H9 (cell line): Measurements from ENCODE around the gene HEXA. TPM values are rescaled to one million over a fixed set of nuclear protein-coding genes. Genes with fewer than 3 reads are reported as not detected.
A peak's percentile ranks its signal among the peaks of the same experiment; 100 is the strongest.
"Not testable (repeated sequence)": the region's sequence is repeated elsewhere in the genome, so short reads cannot be mapped to it uniquely, and the experiment has no call there.

ENCODE experiments used
- DNase-seq: peaks from one replicate; pipeline ENCODE4 v3.0.0-alpha.2; 2017
- H2AFZ ChIP-seq: one replicate; pipeline ENCODE4 v1.6.1; 2013; ENCODE audit warnings: mild to moderate bottlenecking, low read length, control low read depth, moderate library complexity
- H2AK5ac ChIP-seq: 2 replicates; pipeline ENCODE4 v1.6.1; 2013; ENCODE audit warnings: low read length, control low read depth, mixed read lengths; ENCODE audit not compliant: insufficient read length
- H2BK120ac ChIP-seq: one replicate; pipeline ENCODE4 v1.6.1; 2013; ENCODE audit warnings: low read depth, mild to moderate bottlenecking, low read length, control low read depth, inconsistent platforms; ENCODE audit not compliant: poor library complexity, severe bottlenecking
- H2BK12ac ChIP-seq: 2 replicates; pipeline ENCODE4 v1.6.1; 2013; ENCODE audit warnings: low read length, control low read depth, mixed read lengths, low read depth; ENCODE audit not compliant: insufficient read length
- H2BK15ac ChIP-seq: 2 replicates; pipeline ENCODE4 v1.6.1; 2013; ENCODE audit warnings: low read depth, low read length, control low read depth
- H2BK20ac ChIP-seq: one replicate; pipeline ENCODE4 v1.6.1; 2013; ENCODE audit warnings: low read depth, mild to moderate bottlenecking, low read length, control low read depth, inconsistent platforms; ENCODE audit not compliant: poor library complexity, severe bottlenecking
- H2BK5ac ChIP-seq: 2 replicates; pipeline ENCODE4 v1.6.1; 2013; ENCODE audit warnings: low read length, control low read depth, mixed read lengths; ENCODE audit not compliant: insufficient read length
- H3K14ac ChIP-seq: 2 replicates; pipeline ENCODE4 v1.6.1; 2013; ENCODE audit warnings: low read length, control low read depth; ENCODE audit not compliant: insufficient read depth
- H3K18ac ChIP-seq: 2 replicates; pipeline ENCODE4 v1.6.1; 2013; ENCODE audit warnings: low read depth, mild to moderate bottlenecking, mixed read lengths, low read length, control low read depth; ENCODE audit not compliant: insufficient read length
- H3K23ac ChIP-seq: 2 replicates; pipeline ENCODE4 v1.6.1; 2013; ENCODE audit warnings: low read length, control low read depth, mixed read lengths, low read depth; ENCODE audit not compliant: insufficient read length
- H3K23me2 ChIP-seq: 2 replicates; pipeline ENCODE4 v1.6.1; 2013; ENCODE audit warnings: low read depth, mild to moderate bottlenecking, mixed read lengths, low read length, control low read depth; ENCODE audit not compliant: insufficient read length, poor library complexity, severe bottlenecking
- H3K27ac ChIP-seq: 2 replicates; pipeline ENCODE4 v1.5.1; 2013; ENCODE audit warnings: low read length, control low read depth, mixed read lengths, low read depth; ENCODE audit not compliant: insufficient read length
- H3K27me3 ChIP-seq: 2 replicates; pipeline ENCODE4 v1.6.1; 2013; ENCODE audit warnings: low read length, control low read depth, inconsistent platforms; ENCODE audit not compliant: insufficient read depth
- H3K4ac ChIP-seq: 2 replicates; pipeline ENCODE4 v1.6.1; 2013; ENCODE audit warnings: low read depth, mild to moderate bottlenecking, control low read depth, inconsistent platforms, low read length, moderate library complexity
- H3K4me1 ChIP-seq: 2 replicates; pipeline ENCODE4 v1.6.1; 2013; ENCODE audit warnings: low read length, control low read depth, inconsistent platforms; ENCODE audit not compliant: insufficient read depth
- H3K4me2 ChIP-seq: 2 replicates; pipeline ENCODE4 v1.6.1; 2013; ENCODE audit warnings: low read length, control low read depth, mixed read lengths; ENCODE audit not compliant: insufficient read length, insufficient read depth
- H3K56ac ChIP-seq: 2 replicates; pipeline ENCODE4 v1.6.1; 2013; ENCODE audit warnings: low read depth, mild to moderate bottlenecking, mixed read lengths, low read length, control low read depth; ENCODE audit not compliant: insufficient read length
- H3K79me1 ChIP-seq: 2 replicates; pipeline ENCODE4 v1.6.1; 2013; ENCODE audit warnings: low read depth, mild to moderate bottlenecking, moderate library complexity, low read length, control low read depth, inconsistent platforms; ENCODE audit not compliant: insufficient read depth, poor library complexity, severe bottlenecking
- H3K79me2 ChIP-seq: 2 replicates; pipeline ENCODE4 v1.6.1; 2013; ENCODE audit warnings: low read length, control low read depth, inconsistent platforms; ENCODE audit not compliant: insufficient read depth
- H3K9ac ChIP-seq: 2 replicates; pipeline ENCODE4 v1.6.1; 2013; ENCODE audit warnings: low read length, control low read depth, mixed read lengths; ENCODE audit not compliant: insufficient read length; ENCODE audit errors: extremely low read depth
- H3K9me3 ChIP-seq: one replicate; pipeline ENCODE4 v1.6.1; 2013; ENCODE audit warnings: low read depth, low read length, inconsistent platforms; ENCODE audit not compliant: control insufficient read depth
- H3T11ph ChIP-seq: one replicate; pipeline ENCODE4 v1.6.1; 2013; ENCODE audit warnings: mild to moderate bottlenecking, low read length, control low read depth, inconsistent platforms
- H4K20me1 ChIP-seq: one replicate; pipeline ENCODE4 v1.6.1; 2013; ENCODE audit not compliant: control insufficient read depth, insufficient read length, insufficient read depth
- H4K5ac ChIP-seq: 2 replicates; pipeline ENCODE4 v1.6.1; 2013; ENCODE audit warnings: low read depth, mild to moderate bottlenecking, mixed read lengths, low read length, control low read depth; ENCODE audit not compliant: insufficient read length
- H4K8ac ChIP-seq: replicated peaks from 2 replicates; pipeline ENCODE4 v1.6.1; 2013; ENCODE audit warnings: low read length, control low read depth, mixed read lengths, low read depth; ENCODE audit not compliant: insufficient read length
- H4K91ac ChIP-seq: 2 replicates; pipeline ENCODE4 v1.6.1; 2013; ENCODE audit warnings: low read depth, mild to moderate bottlenecking, moderate library complexity, mixed read lengths, low read length, control low read depth; ENCODE audit not compliant: insufficient read length
- H3K27ac Mint-ChIP-seq, 3 experiments: 2 replicates in 2 of 3; 3 replicates in 1 of 3; pipeline ENCODE4 v1.8.0; 2020 to 2021; ENCODE audit warnings: mixed read lengths in 3 of 3, mild to moderate bottlenecking in 1 of 3, moderate library complexity in 1 of 3
- H3K27me3 Mint-ChIP-seq: 2 replicates; pipeline ENCODE4 v1.8.0; 2021; ENCODE audit warnings: low read depth, mild to moderate bottlenecking, moderate library complexity, mixed read lengths
- H3K36me3 Mint-ChIP-seq, 3 experiments: 2 replicates in 2 of 3; 3 replicates in 1 of 3; pipeline ENCODE4 v1.8.0; 2020 to 2021; ENCODE audit warnings: low read depth in 3 of 3, mixed read lengths in 3 of 3; ENCODE audit not compliant: insufficient read depth in 1 of 3
- H3K4me1 Mint-ChIP-seq, 2 experiments: 2 replicates each; pipeline ENCODE4 v1.8.0; 2020; ENCODE audit warnings: mixed read lengths in 2 of 2
- H3K4me3 Mint-ChIP-seq, 2 experiments: 2 replicates in 1 of 2; 3 replicates in 1 of 2; pipeline ENCODE4 v1.8.0; 2020 to 2021; ENCODE audit warnings: mild to moderate bottlenecking in 2 of 2, mixed read lengths in 2 of 2, moderate library complexity in 1 of 2
- H3K9me3 Mint-ChIP-seq, 2 experiments: 2 replicates in 1 of 2; 3 replicates in 1 of 2; pipeline ENCODE4 v1.8.0; 2020; ENCODE audit warnings: mild to moderate bottlenecking in 2 of 2, mixed read lengths in 2 of 2, moderate library complexity in 1 of 2
- CTCF ChIP-seq: fragments of 200-600 bp; sonication (generic); conservative IDR thresholded peaks from 3 replicates; pipeline ENCODE4 v1.8.0; 2021; ENCODE audit warnings: antibody characterized with exemption, mild to moderate bottlenecking
- WGBS: extraction: QIAGEN DNeasy Blood & Tissue Kit; methylation state at CpG from one replicate; pipeline ENCODE4 v1.1.7; 2013; ENCODE audit warnings: missing lambda C conversion rate, low lambda C conversion rate, mixed read lengths; ENCODE audit not compliant: insufficient read length; ENCODE audit errors: extremely low coverage; 5-methylcytosine and 5-hydroxymethylcytosine counted together
- total RNA-seq: library from RNA; stranded (reverse); gene quantifications from 2 replicates; pipeline ENCODE4 v1.2.1, GENCODE V29; 2021

Gene HEXA
- total RNA-seq, 1 experiment from 2014 or later, result 54.7 TPM

GRCh38 chr15:72397796-72398588 is 22.2 kb upstream of the HEXA start, which contains the start of gene TMEM202:
TSS of gene TMEM202 (plus strand) at chr15:72398305. CDS start at chr15:72398327, 22 bp downstream.
- H4K5ac ChIP-seq, result no peak within 1 kb of the TSS
- H3K9me3 Mint-ChIP-seq, result peaks cover 10 to 22% of the 10 kb centered on the region in 2 experiments
- no CpG with 5 or more reads among the region's 4 CpGs for WGBS

GRCh38 chr15:72396331-72396730 is 20.5 kb upstream of the HEXA start:
- not testable (repeated sequence) for H3K4me3 Mint-ChIP-seq, H3K27me3 ChIP-seq, H3K23me2 ChIP-seq, H3K4me1 Mint-ChIP-seq, H3K4me1 ChIP-seq, H3K4me2 ChIP-seq, H3K27ac ChIP-seq, H3K9me3 ChIP-seq, H2BK120ac ChIP-seq, H3K79me1 ChIP-seq, H3K14ac ChIP-seq, H2BK5ac ChIP-seq, H3K9ac ChIP-seq, H2AFZ ChIP-seq, H4K5ac ChIP-seq, H4K8ac ChIP-seq, H4K91ac ChIP-seq, H3K79me2 ChIP-seq, H3K4ac ChIP-seq, H2BK12ac ChIP-seq, H3K27ac Mint-ChIP-seq, DNase-seq, H3K36me3 Mint-ChIP-seq, H3K23ac ChIP-seq, H4K20me1 ChIP-seq, H2AK5ac ChIP-seq, H2BK20ac ChIP-seq, H2BK15ac ChIP-seq, H3K18ac ChIP-seq, H3K56ac ChIP-seq, H3T11ph ChIP-seq
- H3K27me3 Mint-ChIP-seq, result peaks cover 28% of the 10 kb centered on the region
- WGBS, result no CpG with 5 or more reads among the region's 24 CpGs
- H3K9me3 Mint-ChIP-seq, result peaks cover 10 to 22% of the 10 kb centered on the region in 2 experiments

More at GRCh38 chr15:72397796-72398588, 22.2 kb upstream of the HEXA start, which contains the start of gene TMEM202:
- no peaks in the 10 kb centered on the region for H3K79me1 ChIP-seq
- H3K9me3 ChIP-seq, result no peaks in the 10 kb centered on the region
- DNase-seq, result no peak
- Mint-ChIP-seq H3K4me1 (no peaks in the 10 kb centered on the region), H3K27me3 (peaks cover 41% of the 10 kb centered on the region), H3K4me3 (no peak within 1 kb of the TSS), H3K36me3 (0 out of 7 replicates have a peak, but pooled peaks cover 0 to 4% (median 0%) of the 10 kb centered on the region in 3 experiments), H3K27ac (0 out of 7 replicates have a peak within 1 kb of the TSS, but pooled peaks of 1 of the 3 experiments have one; percentile 14)
- H3K23ac ChIP-seq, result no peak within 1 kb of the TSS
- H3K79me2 ChIP-seq, result no peaks in the 10 kb centered on the region
- H3K18ac ChIP-seq, result no peak within 1 kb of the TSS
- no peak within 1 kb of the TSS for H2BK20ac ChIP-seq
- H2BK15ac ChIP-seq, result no peak within 1 kb of the TSS; the same call in 1 of the 2 replicates
- no peak within 1 kb of the TSS for H3K4ac ChIP-seq
- TF ChIP-seq CTCF, result no peak
- no peak within 1 kb of the TSS for H2AFZ ChIP-seq
- H3K27ac ChIP-seq, result no peak within 1 kb of the TSS
- no peak within 1 kb of the TSS for H3K4me2 ChIP-seq
- no peaks in the 10 kb centered on the region for H3K4me1 ChIP-seq
- H2BK120ac ChIP-seq, result no peak within 1 kb of the TSS
- no peak within 1 kb of the TSS for H4K91ac ChIP-seq
- H3K14ac ChIP-seq, result no peak within 1 kb of the TSS
- no peak within 1 kb of the TSS for H2BK12ac ChIP-seq
- no peak within 1 kb of the TSS for H2BK5ac ChIP-seq
- H4K8ac ChIP-seq, result no peak within 1 kb of the TSS
- no peak within 1 kb of the TSS for H2AK5ac ChIP-seq
- H3K56ac ChIP-seq, result no peak within 1 kb of the TSS
- no peaks in the 10 kb centered on the region for H3K27me3 ChIP-seq
- no peak within 1 kb of the TSS for H3K9ac ChIP-seq
- no peaks in the 10 kb centered on the region for H3K23me2 ChIP-seq
- H4K20me1 ChIP-seq, result no peaks in the 10 kb centered on the region
- H3T11ph ChIP-seq, result no peak within 1 kb of the TSS
